CD4-positive, alpha-beta T cell (primary cell): Measurements from ENCODE around the gene KCNIP2. TPM values are rescaled to one million over a fixed set of nuclear protein-coding genes. Genes with fewer than 3 reads are reported as not detected.

Experiments
- ATAC-seq: fragments of 200-7000 bp; cut with Tn5 transposase; one replicate; pipeline ENCODE4 v1.10.0; 2022; ENCODE audit warnings: mild to moderate bottlenecking; ENCODE audit not compliant: poor library complexity
- CTCF ChIA-PET: fragments of 350-600 bp; sonication (Branson Sonifier 250); formaldehyde crosslinking; loops from one replicate; lab custom pipeline; 2021; ENCODE audit warnings: antibody characterized with exemption, inconsistent platforms; lab: Charles Lee
- POLR2A ChIA-PET: fragments of 350-600 bp; sonication (Branson Sonifier 250); formaldehyde crosslinking; loops from one replicate; lab custom pipeline; 2021; ENCODE audit warnings: antibody characterized with exemption, inconsistent platforms; lab: Charles Lee
- DNase-seq, 14 experiments: peaks; one replicate each; pipeline ENCODE4 v3.0.0-alpha.2; 2013 to 2020; ENCODE audit warnings: mixed read lengths in 2 of 14
- H3K27ac ChIP-seq, 2 donors: one replicate each; pipeline versions ENCODE4 v1.5.1 to v1.7.0; 2013; ENCODE audit warnings: low read length in 2 of 2, low read depth in 1 of 2, mild to moderate bottlenecking in 1 of 2
- H3K27me3 ChIP-seq, 2 experiments: 1 replicate in 1 of 2; 2 replicates in 1 of 2; pipeline versions ENCODE4 v1.6.1 to v1.7.0; 2013; ENCODE audit warnings: low read length in 2 of 2, control low read depth in 1 of 2, mild to moderate bottlenecking in 1 of 2, moderate library complexity in 1 of 2; ENCODE audit not compliant: insufficient read depth in 2 of 2, control insufficient read depth in 1 of 2
- H3K36me3 ChIP-seq: one replicate; pipeline ENCODE4 v1.6.1; 2013; ENCODE audit warnings: low read length, control low read depth; ENCODE audit not compliant: insufficient read depth
- H3K4me1 ChIP-seq: one replicate; pipeline ENCODE4 v1.6.1; 2013; ENCODE audit warnings: low read length, control low read depth; ENCODE audit not compliant: insufficient read depth
- H3K4me3 ChIP-seq: one replicate; pipeline ENCODE4 v1.5.1; 2013; ENCODE audit warnings: mild to moderate bottlenecking, low read length, moderate library complexity
- H3K9me3 ChIP-seq, 2 experiments: 1 replicate in 1 of 2; 2 replicates in 1 of 2; pipeline versions ENCODE4 v1.6.1 to v1.7.0; 2013; ENCODE audit warnings: low read length in 2 of 2, mild to moderate bottlenecking in 2 of 2, control low read depth in 1 of 2, moderate library complexity in 1 of 2; ENCODE audit not compliant: control insufficient read depth in 1 of 2, insufficient read depth in 1 of 2
- H3K27ac Mint-ChIP-seq: one replicate; pipeline ENCODE4 v1.8.0; 2020; ENCODE audit warnings: mixed read lengths
- H3K27me3 Mint-ChIP-seq: one replicate; pipeline ENCODE4 v1.8.0; 2021; ENCODE audit warnings: mixed read lengths
- H3K36me3 Mint-ChIP-seq: one replicate; pipeline ENCODE4 v1.8.0; 2021; ENCODE audit warnings: low read depth, mixed read lengths
- H3K4me1 Mint-ChIP-seq: one replicate; pipeline ENCODE4 v1.8.0; 2021; ENCODE audit warnings: low read depth, mixed read lengths
- H3K4me3 Mint-ChIP-seq: one replicate; pipeline ENCODE4 v1.8.0; 2020; ENCODE audit warnings: mild to moderate bottlenecking, mixed read lengths
- H3K9me3 Mint-ChIP-seq: one replicate; pipeline ENCODE4 v1.8.0; 2020; ENCODE audit warnings: mixed read lengths
- CTCF ChIP-seq: fragments of 200-600 bp; IDR thresholded peaks from one replicate; pipeline ENCODE4 v1.8.0; 2022; ENCODE audit warnings: antibody characterized with exemption, mild to moderate bottlenecking
- intact Hi-C, 2 experiments: fragments of 100-400 bp; cut with DNase I in 1 of 2; cut with micrococcal nuclease in 1 of 2; formaldehyde crosslinking; loops; one replicate each; pipeline versions ENCODE4 v1.15.1 to v1.9.0; 2023 to 2025; cut with DNase I, micrococcal nuclease
- total RNA-seq, 174 experiments: library from RNA in 2 of 174; stranded (reverse) in 2 of 174; gene quantifications; one replicate each; pipeline ENCODE4 v1.2.3 and lab custom pipeline; 2021 to 2026

The KCNIP2 gene
- total RNA-seq, 2 experiments from 2014 or later, result 0.77 to 1.6 TPM

GRCh38 chr10:101874252-101874651, 30.7 kb upstream of the KCNIP2 start:
- Histone ChIP-seq H3K4me1 (no peaks in the 10 kb centered on the region), H3K4me3 (no peak overlapping the region), H3K27ac (no peak overlapping the region), H3K27me3 (no peaks in the 10 kb centered on the region), H3K9me3 (no peaks in the 10 kb centered on the region), H3K36me3 (peaks cover 2% of the 10 kb centered on the region)
- no peak overlapping the region for H3K4me3 Mint-ChIP-seq
- peaks cover 16% of the 10 kb centered on the region for H3K4me1 Mint-ChIP-seq
- TF ChIP-seq CTCF, result no peak
- no peaks in the 10 kb centered on the region for H3K27me3 Mint-ChIP-seq
- no peaks in the 10 kb centered on the region for H3K9me3 Mint-ChIP-seq
- no peak overlapping the region for H3K27ac Mint-ChIP-seq
- ChIA-PET CTCF (interaction anchor here (1.0 kb wide), 1 partner anchor 16 kb away, joined by 4 read pairs; no protein-coding TSS in a partner anchor), POLR2A (no interaction called here)
- peaks cover 31% of the 10 kb centered on the region for H3K36me3 Mint-ChIP-seq
- intact Hi-C loops, result no loop called here
- no peak for DNase-seq
- ATAC-seq, result no peak

DNA sequence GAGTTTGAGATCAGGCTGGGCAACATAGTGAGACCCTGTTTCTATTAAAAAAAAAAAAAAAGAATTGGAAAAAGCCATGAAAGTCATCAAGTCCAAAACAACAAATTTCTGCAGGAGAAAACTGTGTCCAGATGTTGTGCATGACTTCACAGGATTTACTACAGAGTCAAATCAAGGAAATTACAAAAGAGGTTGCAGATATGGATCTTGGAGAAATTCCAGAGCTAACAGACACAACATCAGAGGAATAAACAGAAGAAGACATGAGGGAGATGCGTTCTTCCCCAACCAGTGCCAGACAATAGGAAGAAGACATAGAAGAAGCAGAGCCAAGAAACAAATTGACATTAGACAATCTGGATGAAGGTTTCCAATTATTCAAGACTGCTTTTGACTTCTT, 24.3 kb upstream of the KCNIP2 start:
- DNase-seq (no peak), ATAC-seq (no peak)
- TF ChIP-seq CTCF, result no peak
- no peaks in the 10 kb centered on the region for H3K27me3 ChIP-seq
- H3K4me3 Mint-ChIP-seq, result no peak overlapping the region
- intact Hi-C loops, result no loop called here
- peaks cover 3% of the 10 kb centered on the region for H3K9me3 Mint-ChIP-seq
- CTCF ChIA-PET, result no interaction called here
- POLR2A ChIA-PET, result no interaction called here
- peaks cover 43% of the 10 kb centered on the region for H3K36me3 Mint-ChIP-seq
- H3K27ac Mint-ChIP-seq, result no peak overlapping the region
- H3K4me1 Mint-ChIP-seq, result no peaks in the 10 kb centered on the region
- no peaks in the 10 kb centered on the region for H3K4me1 ChIP-seq
- H3K9me3 ChIP-seq, result peaks cover 0 to 4% of the 10 kb centered on the region in 2 experiments
- peaks cover 4% of the 10 kb centered on the region for H3K36me3 ChIP-seq
- H3K27me3 Mint-ChIP-seq, result no peaks in the 10 kb centered on the region
- no peak overlapping the region for H3K4me3 ChIP-seq
- no peak overlapping the region for H3K27ac ChIP-seq

DNA sequence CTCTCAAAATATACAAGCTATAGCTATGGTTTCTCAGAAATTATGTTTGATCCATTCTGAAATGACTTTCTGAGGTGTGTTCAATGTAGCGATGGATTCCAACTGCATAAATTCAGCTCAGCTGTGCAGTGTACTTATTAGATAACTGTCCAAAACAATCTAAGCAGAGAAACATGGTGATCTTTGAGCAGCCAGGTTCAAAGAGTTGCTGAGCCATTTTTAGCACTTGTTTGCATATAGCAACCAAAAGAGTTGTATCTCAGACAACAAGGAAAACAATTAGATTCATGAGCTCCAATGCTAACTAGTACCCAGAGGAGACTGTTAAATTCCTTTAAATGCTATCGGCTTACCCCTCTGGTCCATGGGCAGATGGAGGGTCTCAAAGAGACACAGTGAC, 15.9 kb upstream of the KCNIP2 start:
- H3K4me1 Mint-ChIP-seq, result peaks cover 4% of the 10 kb centered on the region
- Histone ChIP-seq H3K9me3 (peaks cover 0 to 4% of the 10 kb centered on the region in 2 experiments), H3K27ac (no peak overlapping the region), H3K4me3 (no peak overlapping the region), H3K27me3 (no peaks in the 10 kb centered on the region), H3K4me1 (peaks cover 3% of the 10 kb centered on the region), H3K36me3 (no peaks in the 10 kb centered on the region)
- no peak overlapping the region for H3K27ac Mint-ChIP-seq
- POLR2A ChIA-PET, result no interaction called here
- H3K9me3 Mint-ChIP-seq, result peaks cover 5% of the 10 kb centered on the region
- no peaks in the 10 kb centered on the region for H3K27me3 Mint-ChIP-seq
- intact Hi-C loops, result no loop called here
- CTCF ChIA-PET, result no interaction called here
- no peak for TF ChIP-seq CTCF
- H3K4me3 Mint-ChIP-seq, result no peak overlapping the region
- ATAC-seq (no peak), DNase-seq (no peak)
- H3K36me3 Mint-ChIP-seq, result peaks cover 66% of the 10 kb centered on the region
